K562 treated with DMSO at 1 percent for 4 hours (cell line): Measurements from ENCODE around the gene LCE1D. TPM values are rescaled to one million over a fixed set of nuclear protein-coding genes. Genes with fewer than 3 reads are reported as not detected.

Source experiments
- total RNA-seq: library from RNA; unstranded; fragments of 300-600 nt; gene quantifications from 2 replicates; pipeline ENCODE4 v1.2.3, GENCODE V29; 2022; ENCODE audit not compliant: insufficient read depth

LCE1D gene, protein sequence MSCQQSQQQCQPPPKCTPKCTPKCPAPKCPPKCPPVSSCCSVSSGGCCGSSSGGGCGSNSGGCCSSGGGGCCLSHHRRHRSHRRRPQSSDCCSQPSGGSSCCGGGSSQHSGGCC
- total RNA-seq, result not detected in 2 replicates

DNA sequence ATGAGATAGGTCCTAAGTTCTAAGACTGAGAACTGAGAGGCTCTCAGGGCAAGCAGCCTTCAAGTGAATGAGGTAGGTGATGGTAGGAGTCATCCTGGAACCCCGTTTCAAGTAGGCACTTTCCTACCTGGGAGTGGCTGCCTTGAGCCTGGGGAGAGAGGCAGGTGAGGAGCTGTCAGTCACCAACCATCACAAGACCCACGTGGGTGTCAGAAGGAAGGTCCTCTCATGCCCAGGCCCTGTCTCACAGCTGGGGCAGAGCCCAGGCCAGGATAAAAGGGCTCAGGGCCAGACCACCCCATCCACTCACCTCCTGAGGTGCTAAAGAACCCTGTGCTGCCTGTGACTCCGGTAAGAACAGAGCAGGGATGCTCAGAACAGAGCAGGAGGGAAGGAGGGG, at the start of gene LCE1D:
LCE1D (plus strand) TSS at position 301 of the 400 bp plus-strand sequence. CDS start 1,074 bp downstream, outside the sequence.

GRCh38 chr1:152757747-152758146, 38.8 kb upstream of the LCE1D start, which contains the start of gene KPRP:
TSS of gene KPRP (plus strand) at chr1:152758025. CDS start at chr1:152759589, 1,564 bp downstream.

GRCh38 chr1:152774875-152775274, 21.6 kb upstream of the LCE1D start, which contains the start of gene LCE1F:
TSS of gene LCE1F (plus strand) at chr1:152775140. CDS start at chr1:152776372, 1,232 bp downstream.

GRCh38 chr1:152786077-152786476, 10.4 kb upstream of the LCE1D start, which contains the start of gene LCE1E:
TSS of gene LCE1E (plus strand) at chr1:152786257. CDS start at chr1:152787300, 1,043 bp downstream.

GRCh38 chr1:152806576-152806975, 10.1 kb downstream of the LCE1D start, which contains the start of gene LCE1C:
TSS of gene LCE1C (minus strand) at chr1:152806651. CDS start at chr1:152805478, 1,173 bp downstream.

DNA sequence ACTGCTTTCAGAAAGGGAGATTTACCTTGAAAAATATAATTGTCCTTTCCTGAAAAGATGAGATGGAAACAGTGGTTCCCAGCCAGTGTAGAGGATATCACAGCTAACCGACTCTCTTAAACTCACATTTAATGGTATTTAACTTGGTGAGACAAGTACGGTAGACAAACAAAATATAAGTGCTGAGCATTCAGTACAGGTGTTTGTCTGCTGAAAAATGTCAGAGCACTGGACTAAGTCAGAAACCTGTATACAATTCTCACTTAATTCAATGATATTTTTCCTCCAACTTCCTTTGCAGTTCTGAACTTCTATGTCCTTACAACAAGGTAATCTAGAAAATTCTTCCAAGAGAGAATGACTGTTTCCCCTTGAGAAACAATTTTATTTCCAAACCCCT, 15.2 kb downstream of the LCE1D start, which contains the start of gene LCE1B:
LCE1B (plus strand) TSS at position 301 of the 400 bp plus-strand sequence. CDS start 476 bp downstream, outside the sequence.

DNA sequence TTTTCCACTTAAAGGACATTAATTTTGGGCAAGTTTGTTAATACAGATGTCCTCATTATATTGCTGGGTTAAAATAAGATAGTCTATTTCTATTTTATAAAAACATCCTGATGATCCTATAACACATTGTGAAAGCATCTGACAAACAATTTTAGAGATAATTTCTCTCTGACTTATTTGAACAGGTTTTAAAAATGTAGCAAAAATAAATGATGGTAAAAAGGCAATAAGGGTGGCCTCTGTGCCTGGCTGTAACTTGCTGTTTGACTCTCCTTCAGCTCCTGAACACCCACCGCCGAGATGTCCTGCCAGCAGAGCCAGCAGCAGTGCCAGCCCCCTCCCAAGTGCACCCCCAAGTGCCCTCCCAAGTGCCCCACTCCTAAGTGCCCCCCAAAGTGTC, 30.7 kb downstream of the LCE1D start, which contains the start of gene LCE1A:
LCE1A (plus strand) TSS at position 301 of the 400 bp plus-strand sequence; CDS start at position 301, 0 bp downstream.

GRCh38 chr1:152842556-152842955, 46.0 kb downstream of the LCE1D start, which contains the start of gene LCE6A:
TSS of gene LCE6A (plus strand) at chr1:152842856. CDS start at chr1:152843521, 665 bp downstream.

Other genes starting within 250 kb of the LCE1D start
- gene LCE3E, start 229.9 kb upstream of the LCE1D start, total RNA-seq, result not detected in 2 replicates
- not detected in 2 replicates for gene LCE3D, start 216.2 kb upstream of the LCE1D start, total RNA-seq
- gene LCE3C, start 196.5 kb upstream of the LCE1D start, total RNA-seq, result not detected in 2 replicates
- not detected in 2 replicates for gene LCE3B, start 182.9 kb upstream of the LCE1D start, total RNA-seq
- not detected in 2 replicates for gene LCE3A, start 173.6 kb upstream of the LCE1D start, total RNA-seq
- not detected in 2 replicates for gene LCE2D, start 133.3 kb upstream of the LCE1D start, total RNA-seq
- gene LCE2C, start 121.4 kb upstream of the LCE1D start, total RNA-seq, result not detected in 2 replicates
- not detected in 2 replicates for gene LCE2B, start 110.6 kb upstream of the LCE1D start, total RNA-seq
- gene LCE2A, start 98.4 kb upstream of the LCE1D start, total RNA-seq, result not detected in 2 replicates
- gene LCE4A, start 88.6 kb upstream of the LCE1D start, total RNA-seq, result not detected in 2 replicates
- gene KPRP, start 38.7 kb upstream of the LCE1D start, total RNA-seq, result not detected in 2 replicates
- not detected in 2 replicates for gene LCE1F, start 21.6 kb upstream of the LCE1D start, total RNA-seq
- not detected in 2 replicates for gene LCE1E, start 10.5 kb upstream of the LCE1D start, total RNA-seq
- not detected in 2 replicates for gene LCE1C, start 9.9 kb downstream of the LCE1D start, total RNA-seq
- not detected in 2 replicates for gene LCE1B, start 15.2 kb downstream of the LCE1D start, total RNA-seq
- not detected in 2 replicates for gene LCE1A, start 30.8 kb downstream of the LCE1D start, total RNA-seq
- gene LCE6A, start 46.1 kb downstream of the LCE1D start, total RNA-seq, result not detected in 2 replicates
- gene LCE7A, start 63.3 kb downstream of the LCE1D start, total RNA-seq, result not detected in 2 replicates
- not detected in 2 replicates for gene SMCP, start 81.6 kb downstream of the LCE1D start, total RNA-seq
- not detected in 2 replicates for gene IVL, start 111.8 kb downstream of the LCE1D start, total RNA-seq
- gene SPRR5, start 150.5 kb downstream of the LCE1D start, total RNA-seq, result not detected in 2 replicates
- gene SPRR4, start 173.9 kb downstream of the LCE1D start, total RNA-seq, result not detected in 2 replicates
- not detected in 2 replicates for gene SPRR1A, start 187.4 kb downstream of the LCE1D start, total RNA-seq
- gene SPRR3, start 205.0 kb downstream of the LCE1D start, total RNA-seq, result not detected in 2 replicates
- gene SPRR1B, start 234.5 kb downstream of the LCE1D start, total RNA-seq, result not detected in 2 replicates
- gene SPRR2D, start 244.4 kb downstream of the LCE1D start, total RNA-seq, result 36.6 and 103 TPM in 2 replicates